ENCODE data around the gene TXNDC5. TPM values are rescaled to one million over a fixed set of nuclear protein-coding genes. Genes with fewer than 3 reads are reported as not detected.

The TXNDC5 gene
- total and polyA plus RNA-seq, 2 of the 13 experiments (the other 11 are each of a cell fraction or from before 2014, with no cell fraction given), result 287 to 578 TPM

GRCh38 chr6:7903673-7904072 lies 6.9 kb downstream of the TXNDC5 start:
- TF ChIP-seq RBM22 (optimal IDR thresholded peaks at IDR 0.05; ENCODE audit: low read length) (peak; percentile 61), ZNF414 (CRISPR knock-in tag; IDR thresholded peaks at IDR 0.05) (no peak), ATF6 (CRISPR knock-in tag; conservative IDR thresholded peaks at IDR 0.05) (no peak)
- no TSS peak for BruUV-seq (replicated peaks)
- H3K4me2 ChIP-seq (ENCODE audit: low read depth, low read length), result no peak overlapping the region
- H4K20me1 ChIP-seq (ENCODE audit: insufficient read depth, low read length), result peaks cover 49% of the 10 kb centered on the region
- WGBS (ENCODE audit: low lambda C conversion rate), result 100% methylated on average over 3 of the region's 3 CpGs
- in situ Hi-C loops (cut with HindIII; ENCODE audit: extremely low pct_ligation_motif_present, low pct_unique_long_range_greater_than_20kb) (no loop called here), intact Hi-C loops (cut with micrococcal nuclease; ENCODE audit: unreplicated experiment) (loop anchor here (5.0 kb wide), 1 partner anchor 181 kb away; no protein-coding TSS in a partner anchor)
- H3K27ac ChIP-seq (ENCODE audit: extremely low read length, insufficient read depth, low read length), result no peak overlapping the region
- no peaks in the 10 kb centered on the region for H3K27me3 ChIP-seq (ENCODE audit: control insufficient read depth in 1 of 2, insufficient read depth in 2 of 2, low read length in 2 of 2)
- ATAC-seq (no peak), FAIRE-seq (no peak), DNase-seq (ENCODE audit: low spot score) (no peak)
- H3K79me2 ChIP-seq (ENCODE audit: insufficient read depth, low read length), result peaks cover 56% of the 10 kb centered on the region
- no peak overlapping the region for H3K4me3 ChIP-seq (replicated peaks in 1 of 3; ENCODE audit: insufficient read depth in 1 of 3, low read depth in 2 of 3, low read length in 3 of 3)
- CTCF ChIA-PET (ENCODE audit: low intra/inter-chr PET ratio, low total read pairs), result no interaction called here
- H3K36me3 ChIP-seq (replicated peaks in 1 of 2; ENCODE audit: control insufficient read depth in 1 of 2, insufficient read depth in 2 of 2, low read length in 2 of 2), result peaks cover 54 to 77% of the 10 kb centered on the region in 2 experiments
- no peak overlapping the region for H3K9ac ChIP-seq (ENCODE audit: insufficient read depth, low read depth, low read length)
- no peak overlapping the region for H2AFZ ChIP-seq (ENCODE audit: low read length)
- POLR2A ChIA-PET, result no interaction called here
- peaks cover 55% of the 10 kb centered on the region for H3K4me1 ChIP-seq (ENCODE audit: insufficient read depth, low read length)
- H3K9me3 ChIP-seq (ENCODE audit: low read length), result no peaks in the 10 kb centered on the region

GRCh38 chr6:7902867-7903266 lies 7.7 kb downstream of the TXNDC5 start:
- Histone ChIP-seq H3K4me2 (ENCODE audit: low read depth, low read length) (no peak overlapping the region), H4K20me1 (ENCODE audit: insufficient read depth, low read length) (peaks cover 45% of the 10 kb centered on the region), H3K4me1 (ENCODE audit: insufficient read depth, low read length) (peaks cover 46% of the 10 kb centered on the region), H3K9me3 (ENCODE audit: low read length) (no peaks in the 10 kb centered on the region), H3K9ac (ENCODE audit: insufficient read depth, low read depth, low read length) (no peak overlapping the region), H2AFZ (ENCODE audit: low read length) (no peak overlapping the region), H3K36me3 (replicated peaks in 1 of 2; ENCODE audit: control insufficient read depth in 1 of 2, insufficient read depth in 2 of 2, low read length in 2 of 2) (peaks cover 57 to 85% of the 10 kb centered on the region in 2 experiments), H3K27ac (ENCODE audit: extremely low read length, insufficient read depth, low read length) (no peak overlapping the region), H3K79me2 (ENCODE audit: insufficient read depth, low read length) (peaks cover 50% of the 10 kb centered on the region), H3K4me3 (replicated peaks in 1 of 3; ENCODE audit: insufficient read depth in 1 of 3, low read depth in 2 of 3, low read length in 3 of 3) (no peak overlapping the region), H3K27me3 (ENCODE audit: control insufficient read depth in 1 of 2, insufficient read depth in 2 of 2, low read length in 2 of 2) (no peaks in the 10 kb centered on the region)
- DNase-seq (ENCODE audit: low spot score), result no peak
- in situ Hi-C loops (cut with HindIII; ENCODE audit: extremely low pct_ligation_motif_present, low pct_unique_long_range_greater_than_20kb) (no loop called here), intact Hi-C loops (cut with micrococcal nuclease; ENCODE audit: unreplicated experiment) (loop anchor here (5.0 kb wide), 1 partner anchor 181 kb away; no protein-coding TSS in a partner anchor)
- no peak for FAIRE-seq
- BruUV-seq (replicated peaks), result no TSS peak
- WGBS (ENCODE audit: low lambda C conversion rate), result 95% methylated on average over 1 of the region's 1 CpG
- ChIA-PET POLR2A (no interaction called here), CTCF (ENCODE audit: low intra/inter-chr PET ratio, low total read pairs) (no interaction called here)
- ATAC-seq, result no peak
- no peak for TF ChIP-seq HCFC1 (IDR thresholded peaks at IDR 0.05; ENCODE audit: low read depth, low read length)
- TF ChIP-seq SMARCE1 (IDR thresholded peaks at IDR 0.05; ENCODE audit: borderline replicate concordance), result no peak
- no peak for TF ChIP-seq IRX3 (CRISPR knock-in tag; IDR thresholded peaks at IDR 0.05; ENCODE audit: borderline replicate concordance, low read depth)
- TF ChIP-seq HES4 (CRISPR knock-in tag; IDR thresholded peaks at IDR 0.05; ENCODE audit: borderline replicate concordance), result no peak
- TF ChIP-seq IKZF5 (CRISPR knock-in tag; IDR thresholded peaks at IDR 0.05), result no peak
- no peak for TF ChIP-seq DR1 (CRISPR knock-in tag; IDR thresholded peaks at IDR 0.05)
- no peak for TF ChIP-seq ZBTB2 (CRISPR knock-in tag; IDR thresholded peaks at IDR 0.05; ENCODE audit: low read depth)
- TF ChIP-seq ZNF784 (CRISPR knock-in tag; IDR thresholded peaks at IDR 0.05; ENCODE audit: borderline replicate concordance), result no peak

Measured in HepG2 (cell line).